ENCODE results near the gene WDR33. TPM values are rescaled to one million over a fixed set of nuclear protein-coding genes. Genes with fewer than 3 reads are reported as not detected.
A peak's percentile ranks its signal among the peaks of the same experiment; 100 is the strongest.

The WDR33 gene
- total RNA-seq, 1 donor = 35.4 TPM

DNA sequence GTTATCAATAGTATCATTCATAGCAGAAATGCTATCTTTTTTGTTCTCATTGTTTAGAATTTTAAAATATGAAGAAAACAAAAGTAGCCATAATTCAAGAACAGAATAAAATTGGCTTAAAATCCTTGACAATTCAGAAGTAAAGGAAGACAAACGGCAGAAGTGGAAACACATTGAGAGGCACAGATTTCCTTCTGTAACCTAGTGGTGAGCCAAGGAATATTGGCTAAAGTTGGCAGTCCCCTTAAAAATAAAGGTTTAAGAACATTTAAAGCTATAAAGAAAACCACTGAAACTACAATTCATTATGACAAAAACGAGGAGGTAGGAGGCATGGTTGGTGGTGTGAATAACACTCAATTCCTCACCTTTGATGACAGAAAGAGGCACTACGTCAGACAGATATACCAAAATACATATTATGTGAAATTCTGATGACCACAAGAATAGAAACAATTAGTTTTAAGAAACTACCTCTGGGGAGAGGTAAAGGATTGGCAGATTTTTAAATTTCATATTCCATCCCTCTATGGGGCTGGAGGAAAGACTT, 67.4 kb downstream of the WDR33 start:
- DNase-seq (ENCODE audit: low read depth) = no peak
- no peak overlapping the region for H3K4me3 ChIP-seq (ENCODE audit: low read depth, low read length)
- TF ChIP-seq, protein P1, sequence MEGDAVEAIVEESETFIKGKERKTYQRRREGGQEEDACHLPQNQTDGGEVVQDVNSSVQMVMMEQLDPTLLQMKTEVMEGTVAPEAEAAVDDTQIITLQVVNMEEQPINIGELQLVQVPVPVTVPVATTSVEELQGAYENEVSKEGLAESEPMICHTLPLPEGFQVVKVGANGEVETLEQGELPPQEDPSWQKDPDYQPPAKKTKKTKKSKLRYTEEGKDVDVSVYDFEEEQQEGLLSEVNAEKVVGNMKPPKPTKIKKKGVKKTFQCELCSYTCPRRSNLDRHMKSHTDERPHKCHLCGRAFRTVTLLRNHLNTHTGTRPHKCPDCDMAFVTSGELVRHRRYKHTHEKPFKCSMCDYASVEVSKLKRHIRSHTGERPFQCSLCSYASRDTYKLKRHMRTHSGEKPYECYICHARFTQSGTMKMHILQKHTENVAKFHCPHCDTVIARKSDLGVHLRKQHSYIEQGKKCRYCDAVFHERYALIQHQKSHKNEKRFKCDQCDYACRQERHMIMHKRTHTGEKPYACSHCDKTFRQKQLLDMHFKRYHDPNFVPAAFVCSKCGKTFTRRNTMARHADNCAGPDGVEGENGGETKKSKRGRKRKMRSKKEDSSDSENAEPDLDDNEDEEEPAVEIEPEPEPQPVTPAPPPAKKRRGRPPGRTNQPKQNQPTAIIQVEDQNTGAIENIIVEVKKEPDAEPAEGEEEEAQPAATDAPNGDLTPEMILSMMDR (IDR thresholded peaks at IDR 0.05; ENCODE audit: insufficient read depth, low read depth, low read length) = peak; percentile 16

DNA sequence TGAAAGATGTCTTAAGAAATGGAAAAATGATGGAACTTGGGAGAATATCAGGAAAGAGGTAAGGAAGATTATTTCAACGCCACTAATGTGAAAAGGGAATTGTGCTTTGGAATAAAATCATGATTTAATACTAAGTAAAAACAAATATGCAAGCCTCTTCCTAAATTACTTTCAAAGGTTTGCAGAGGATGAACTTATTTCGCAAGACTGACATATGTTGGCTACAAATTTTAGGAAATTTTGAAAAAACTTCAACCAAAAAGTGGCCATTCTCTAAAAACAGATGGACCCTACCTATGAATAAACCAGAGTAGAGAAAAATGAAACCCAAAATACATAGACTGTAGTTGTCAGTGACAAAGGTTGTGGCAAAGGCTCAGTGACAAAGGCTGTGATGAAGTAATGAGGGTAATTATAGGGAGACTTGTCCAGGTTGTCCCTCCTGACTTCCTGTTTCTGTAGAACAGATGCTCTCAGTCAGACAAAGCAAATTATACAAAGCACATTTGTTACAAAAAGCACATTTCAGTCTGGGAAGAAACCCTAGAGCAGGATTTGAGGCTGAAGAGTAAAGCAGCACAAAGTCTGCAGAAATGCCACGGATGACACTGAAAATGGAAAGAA, 70.2 kb downstream of the WDR33 start:
- DNase-seq (ENCODE audit: low read depth) = no peak
- TF ChIP-seq, protein P1 (IDR thresholded peaks at IDR 0.05; ENCODE audit: insufficient read depth, low read depth, low read length) = no peak
- H3K4me3 ChIP-seq (ENCODE audit: low read depth, low read length) = no peak overlapping the region

DNA sequence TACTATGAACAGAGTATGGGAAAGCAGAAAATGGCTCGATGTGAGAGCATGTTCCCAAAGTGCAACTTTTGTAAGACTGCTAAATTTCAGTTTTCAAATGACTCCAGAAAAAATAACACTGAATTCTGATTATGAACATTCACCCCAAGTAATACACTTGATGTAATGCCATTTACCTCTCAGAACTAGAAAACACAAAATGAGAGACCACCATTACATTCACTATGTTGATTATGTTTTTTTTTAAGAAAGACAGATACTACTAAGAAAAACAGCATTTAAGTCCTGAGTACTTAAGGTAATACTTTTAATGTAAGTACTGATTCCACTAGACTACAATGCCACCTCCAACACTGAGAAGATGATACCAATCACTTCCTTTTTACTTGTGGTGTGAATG, 71.2 kb downstream of the WDR33 start:
- no peak overlapping the region for H3K4me3 ChIP-seq (ENCODE audit: low read depth, low read length)
- TF ChIP-seq, protein P1 (IDR thresholded peaks at IDR 0.05; ENCODE audit: insufficient read depth, low read depth, low read length) = no peak
- DNase-seq (ENCODE audit: low read depth) = no peak

DNA sequence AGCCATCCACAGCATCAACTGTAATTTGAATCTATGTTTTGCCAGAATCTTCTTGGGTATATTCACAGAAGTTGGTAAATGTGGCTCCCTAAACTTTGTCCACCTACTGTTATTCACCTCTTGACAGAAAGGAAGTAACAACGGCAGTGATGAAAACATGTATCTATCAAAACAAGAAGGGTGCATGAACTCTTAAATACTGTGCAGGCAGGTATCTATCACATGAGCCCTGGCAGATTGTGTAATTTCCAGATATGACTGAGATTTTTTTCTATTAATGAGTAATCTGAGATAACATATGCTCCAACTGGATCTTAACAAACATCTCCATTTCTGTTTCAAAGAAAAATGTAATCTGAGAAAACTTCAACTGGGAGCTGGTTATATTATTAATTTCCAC, 73.1 kb downstream of the WDR33 start:
- TF ChIP-seq, protein P1 (IDR thresholded peaks at IDR 0.05; ENCODE audit: insufficient read depth, low read depth, low read length) = no peak
- no peak overlapping the region for H3K4me3 ChIP-seq (ENCODE audit: low read depth, low read length)
- DNase-seq (ENCODE audit: low read depth) = no peak

DNA sequence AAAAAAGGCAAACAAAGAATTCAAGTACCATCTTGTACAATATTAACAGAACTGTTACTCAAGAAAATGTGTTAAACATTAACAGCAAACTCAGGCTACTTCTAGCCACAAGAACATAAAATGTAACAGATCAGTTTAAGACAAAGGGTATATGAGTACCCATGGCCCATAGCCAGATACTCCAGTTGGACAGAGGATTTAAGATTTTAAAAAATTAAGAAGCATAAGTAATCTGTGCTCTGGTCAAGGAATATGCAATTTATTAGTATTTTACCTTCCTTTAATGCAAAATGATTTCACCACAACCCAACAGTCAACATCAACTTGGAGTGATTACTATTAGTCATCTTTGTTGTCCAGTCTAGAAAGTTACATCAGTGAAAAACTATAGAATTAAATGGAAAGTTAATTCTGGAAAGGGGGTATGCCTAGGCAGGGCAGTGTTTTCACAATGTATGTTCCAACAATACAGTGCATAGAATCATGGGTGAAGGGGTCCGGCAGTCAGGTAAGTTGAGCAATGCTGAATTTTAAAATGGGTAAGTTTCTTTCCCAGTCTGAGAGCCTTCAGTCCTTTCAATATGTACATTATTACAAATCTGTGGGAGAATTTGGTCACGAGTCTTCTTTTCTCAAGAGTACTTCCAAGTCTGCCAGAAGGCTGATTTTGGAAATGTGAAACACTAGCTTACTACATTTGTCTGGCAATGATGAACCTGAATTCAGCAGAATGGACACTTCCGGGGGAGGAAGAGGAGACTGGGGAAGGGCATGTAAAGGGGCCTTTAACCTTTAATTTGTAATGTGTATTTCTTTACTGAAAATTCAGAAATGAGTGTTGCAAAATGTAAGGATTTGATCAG, 75.2 kb downstream of the WDR33 start:
- no peak for DNase-seq (ENCODE audit: low read depth)
- TF ChIP-seq, protein P1 (IDR thresholded peaks at IDR 0.05; ENCODE audit: insufficient read depth, low read depth, low read length) = no peak
- H3K4me3 ChIP-seq (ENCODE audit: low read depth, low read length) = no peak overlapping the region

DNA sequence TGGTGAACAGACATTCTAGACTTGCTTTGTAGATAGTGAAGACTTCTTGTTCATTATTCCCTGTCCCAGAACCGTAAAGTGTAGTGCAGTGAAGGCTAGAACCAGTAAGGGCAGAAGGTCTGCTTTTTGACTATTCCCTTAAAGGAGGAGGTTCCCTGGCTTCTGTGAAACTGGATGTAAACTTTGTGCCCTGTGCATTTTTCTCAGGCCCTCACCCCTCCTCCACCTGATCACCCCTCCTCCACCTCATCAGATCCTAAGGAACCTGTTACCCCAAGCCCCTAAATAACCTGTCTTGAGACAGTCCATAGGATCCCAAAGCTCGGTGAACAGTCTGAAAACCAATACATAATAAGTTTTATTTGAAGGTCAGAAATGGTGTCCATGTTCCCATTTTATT, 75.9 kb downstream of the WDR33 start:
- DNase-seq (ENCODE audit: low read depth) = no peak
- TF ChIP-seq, protein P1 (IDR thresholded peaks at IDR 0.05; ENCODE audit: insufficient read depth, low read depth, low read length) = no peak

More for the DNA sequence above, 75.9 kb downstream of the WDR33 start:
- no peak overlapping the region for H3K4me3 ChIP-seq (ENCODE audit: low read depth, low read length)

Measured in fibroblast of villous mesenchyme (primary cell).